PC-3 (cell line): ENCODE results near the gene MEG3. TPM values are rescaled to one million over a fixed set of nuclear protein-coding genes. Genes with fewer than 3 reads are reported as not detected.

Experiments used
- ATAC-seq: fragments of 200-7000 bp; cut with Tn5 transposase; 2 replicates; pipeline ENCODE4 v1.9.1; 2020; ENCODE audit warnings: mild to moderate bottlenecking, moderate library complexity
- BruUV-seq: library from RNA; stranded (reverse); fragments of 400-500 nt; replicated peaks from 2 replicates; lab custom pipeline; 2021; lab: Mats Ljungman, UMichigan
- CTCF ChIA-PET: fragments of 300-600 bp; sonication (Branson Sonifier 250); formaldehyde crosslinking; loops from one replicate; lab custom pipeline; 2022; ENCODE audit warnings: antibody characterized with exemption; lab: Charles Lee
- POLR2A ChIA-PET: fragments of 300-600 bp; sonication (Branson Sonifier 250); formaldehyde crosslinking; loops from one replicate; lab custom pipeline; 2022; ENCODE audit warnings: antibody characterized with exemption; ENCODE audit not compliant: unreplicated experiment; lab: Charles Lee
- DNase-seq: peaks from one replicate; pipeline ENCODE4 v3.0.0-alpha.2; 2015
- H2AFZ ChIP-seq: fragments of 300-600 bp; sonication (generic); 2 replicates; pipeline ENCODE4 v1.6.0; 2016; ENCODE audit warnings: antibody characterized with exemption, low read length
- H3F3A ChIP-seq: fragments of 300-600 bp; sonication (generic); one replicate; pipeline ENCODE4 v1.6.0; 2017; ENCODE audit warnings: antibody characterized with exemption, low read length, control low read depth, mild to moderate bottlenecking; ENCODE audit not compliant: unreplicated experiment
- H3K27ac ChIP-seq: fragments of 300-600 bp; sonication (generic); 2 replicates; pipeline ENCODE4 v1.5.1; 2016; ENCODE audit warnings: mild to moderate bottlenecking, low read length
- H3K27me3 ChIP-seq: fragments of 300-600 bp; sonication (generic); 2 replicates; pipeline ENCODE4 v1.6.1; 2016; ENCODE audit warnings: low read length, mixed read lengths
- H3K36me3 ChIP-seq: fragments of 300-600 bp; sonication (generic); 2 replicates; pipeline ENCODE4 v1.6.1; 2016; ENCODE audit warnings: low read depth, mixed run types, low read length, mixed read lengths
- H3K4me1 ChIP-seq: fragments of 300-600 bp; sonication (generic); 2 replicates; pipeline ENCODE4 v1.5.1; 2016; ENCODE audit warnings: low read length; ENCODE audit not compliant: insufficient read depth
- H3K4me2 ChIP-seq: fragments of 300-600 bp; sonication (generic); 2 replicates; pipeline ENCODE4 v1.6.0; 2016; ENCODE audit warnings: low read length
- H3K4me3 ChIP-seq: fragments of 300-600 bp; sonication (generic); 2 replicates; pipeline ENCODE4 v1.5.1; 2016; ENCODE audit warnings: mild to moderate bottlenecking, low read length, mixed read lengths
- H3K79me2 ChIP-seq: fragments of 300-600 bp; sonication (generic); 2 replicates; pipeline ENCODE4 v1.6.1; 2017; ENCODE audit warnings: low read length, mixed read lengths
- H3K9ac ChIP-seq: fragments of 300-600 bp; sonication (generic); 2 replicates; pipeline ENCODE4 v1.6.0; 2016; ENCODE audit warnings: mild to moderate bottlenecking, low read length
- H3K9me2 ChIP-seq: fragments of 300-600 bp; sonication (generic); replicated peaks from 2 replicates; pipeline ENCODE4 v1.6.1; 2016; ENCODE audit warnings: mixed run types, low read length, mixed read lengths
- H3K9me3 ChIP-seq: fragments of 300-600 bp; sonication (generic); 2 replicates; pipeline ENCODE4 v1.6.1; 2016; ENCODE audit warnings: low read length, mixed read lengths
- H4K20me1 ChIP-seq: fragments of 300-600 bp; sonication (generic); 2 replicates; pipeline ENCODE4 v1.6.1; 2016; ENCODE audit warnings: low read length, mixed read lengths
- CTCF ChIP-seq: fragments of 300-600 bp; sonication (generic); conservative IDR thresholded peaks from 2 replicates; pipeline ENCODE4 v1.5.1; 2017; ENCODE audit warnings: antibody characterized with exemption, low read depth, mild to moderate bottlenecking, low read length
- EZH2 ChIP-seq: fragments of 300-600 bp; sonication (generic); IDR thresholded peaks from one replicate; pipeline ENCODE4 v1.6.1; 2017; ENCODE audit warnings: antibody characterized with exemption, mild to moderate bottlenecking, low read length; ENCODE audit not compliant: unreplicated experiment
- EZH2phosphoT487 ChIP-seq: fragments of 300-600 bp; sonication (generic); IDR thresholded peaks from 2 replicates; pipeline ENCODE4 v1.6.1; 2018; ENCODE audit warnings: mild to moderate bottlenecking, antibody characterized with exemption, low read length, borderline replicate concordance
- intact Hi-C: fragments of 100-400 bp; cut with micrococcal nuclease; formaldehyde crosslinking; loops from 2 replicates; pipeline ENCODE4 v1.9.0; 2023
- total RNA-seq: library from RNA; depleted of rRNA; stranded (reverse); fragments of >200 nt; gene quantifications from 2 replicates; pipeline ENCODE4 v1.2.3, GENCODE V29; 2014

MEG3 gene
- total RNA-seq, 1 experiment from 2014 or later, result not detected

GRCh38 chr14:100832311-100832960 is 6.5 kb downstream of the MEG3 start:
- Histone ChIP-seq H3K9me2 (no peaks in the 10 kb centered on the region), H3K9me3 (no peaks in the 10 kb centered on the region), H3K36me3 (no peaks in the 10 kb centered on the region), H3K27ac (no peak overlapping the region), H3K4me3 (no peak overlapping the region), H2AFZ (no peak overlapping the region), H3K9ac (no peak overlapping the region), H3K27me3 (peaks cover 16% of the 10 kb centered on the region; the same call in 1 of the 2 replicates), H4K20me1 (no peaks in the 10 kb centered on the region), H3F3A (no peaks in the 10 kb centered on the region), H3K4me2 (no peak overlapping the region), H3K4me1 (no peaks in the 10 kb centered on the region), H3K79me2 (no peaks in the 10 kb centered on the region)
- CTCF ChIA-PET, result no interaction called here
- BruUV-seq, result no TSS peak
- POLR2A ChIA-PET, result no interaction called here
- intact Hi-C loops, result no loop called here
- TF ChIP-seq CTCF (no peak), EZH2 (no peak), EZH2phosphoT487 (no peak)
- no peak for DNase-seq
- no peak for ATAC-seq

- Histone ChIP-seq H3K9me2 (no peaks in the 10 kb centered on the region), H3F3A (no peaks in the 10 kb centered on the region), H3K36me3 (no peaks in the 10 kb centered on the region), H3K27ac (no peak overlapping the region), H3K79me2 (no peaks in the 10 kb centered on the region), H2AFZ (no peak overlapping the region), H3K9me3 (no peaks in the 10 kb centered on the region), H3K4me3 (no peak overlapping the region), H3K27me3 (peaks cover 16% of the 10 kb centered on the region; the same call in 1 of the 2 replicates), H3K4me1 (no peaks in the 10 kb centered on the region), H3K9ac (no peak overlapping the region), H4K20me1 (no peaks in the 10 kb centered on the region), H3K4me2 (no peak overlapping the region)
- DNase-seq, result no peak
- no peak for ATAC-seq
- BruUV-seq, result no TSS peak
- ChIA-PET POLR2A (no interaction called here), CTCF (no interaction called here)
- intact Hi-C loops, result no loop called here
- TF ChIP-seq CTCF (no peak), EZH2phosphoT487 (no peak), EZH2 (no peak)
Observed at GRCh38 chr14:100834082-100834793, 8.3 kb downstream of the MEG3 start.
